ENCODE measurements around the gene DGKD. TPM values are rescaled to one million over a fixed set of nuclear protein-coding genes. Genes with fewer than 3 reads are reported as not detected.

The DGKD gene
- total and polyA plus RNA-seq, 10 of the 15 experiments (the other 5 are each of a cell fraction or from before 2014, with no cell fraction given) = 2.7 to 81.9 (median 27.0) TPM

DNA sequence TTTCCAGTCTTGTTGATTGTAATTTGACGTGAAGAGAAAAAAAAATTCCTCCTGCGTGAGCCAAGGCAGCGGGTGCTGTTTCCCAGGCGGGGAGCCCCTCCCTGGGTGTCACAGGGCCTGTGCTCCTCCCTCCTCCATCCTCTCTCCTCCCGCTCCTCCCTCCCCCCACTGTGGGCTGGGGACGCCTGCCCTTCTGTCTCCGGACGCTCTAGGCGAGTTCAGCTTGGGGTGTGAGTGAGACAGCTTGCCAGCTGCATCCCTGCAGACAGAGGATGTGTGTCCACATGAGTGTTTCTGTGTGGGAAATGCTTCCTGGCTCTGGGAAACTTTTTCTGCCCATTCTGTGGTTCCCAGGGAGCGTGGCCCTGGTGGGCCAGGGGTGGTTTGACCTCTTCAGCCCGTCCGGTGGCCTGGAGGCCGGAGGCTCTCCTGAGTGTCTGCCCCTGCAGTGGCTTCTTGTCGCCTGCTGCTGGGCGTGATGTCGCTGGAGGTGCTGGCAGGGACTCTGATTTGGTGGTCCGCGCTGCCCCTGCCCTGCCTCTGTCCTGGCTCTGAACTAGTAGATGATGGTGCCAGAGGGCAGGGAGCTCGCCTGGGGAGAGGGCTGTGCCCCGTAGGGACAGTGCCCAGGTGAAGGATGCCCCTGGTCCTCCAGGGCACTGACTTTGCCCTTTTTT is 115.9 kb downstream of the DGKD start (continued):
- TF ChIP-seq, protein P1, sequence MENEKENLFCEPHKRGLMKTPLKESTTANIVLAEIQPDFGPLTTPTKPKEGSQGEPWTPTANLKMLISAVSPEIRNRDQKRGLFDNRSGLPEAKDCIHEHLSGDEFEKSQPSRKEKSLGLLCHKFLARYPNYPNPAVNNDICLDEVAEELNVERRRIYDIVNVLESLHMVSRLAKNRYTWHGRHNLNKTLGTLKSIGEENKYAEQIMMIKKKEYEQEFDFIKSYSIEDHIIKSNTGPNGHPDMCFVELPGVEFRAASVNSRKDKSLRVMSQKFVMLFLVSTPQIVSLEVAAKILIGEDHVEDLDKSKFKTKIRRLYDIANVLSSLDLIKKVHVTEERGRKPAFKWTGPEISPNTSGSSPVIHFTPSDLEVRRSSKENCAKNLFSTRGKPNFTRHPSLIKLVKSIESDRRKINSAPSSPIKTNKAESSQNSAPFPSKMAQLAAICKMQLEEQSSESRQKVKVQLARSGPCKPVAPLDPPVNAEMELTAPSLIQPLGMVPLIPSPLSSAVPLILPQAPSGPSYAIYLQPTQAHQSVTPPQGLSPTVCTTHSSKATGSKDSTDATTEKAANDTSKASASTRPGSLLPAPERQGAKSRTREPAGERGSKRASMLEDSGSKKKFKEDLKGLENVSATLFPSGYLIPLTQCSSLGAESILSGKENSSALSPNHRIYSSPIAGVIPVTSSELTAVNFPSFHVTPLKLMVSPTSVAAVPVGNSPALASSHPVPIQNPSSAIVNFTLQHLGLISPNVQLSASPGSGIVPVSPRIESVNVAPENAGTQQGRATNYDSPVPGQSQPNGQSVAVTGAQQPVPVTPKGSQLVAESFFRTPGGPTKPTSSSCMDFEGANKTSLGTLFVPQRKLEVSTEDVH (IDR thresholded peaks at IDR 0.05; ENCODE audit: low read depth, partially characterized antibody) = no peak
- no peak for TF ChIP-seq ZNF622 (IDR thresholded peaks at IDR 0.05)
- TF ChIP-seq, protein P2, sequence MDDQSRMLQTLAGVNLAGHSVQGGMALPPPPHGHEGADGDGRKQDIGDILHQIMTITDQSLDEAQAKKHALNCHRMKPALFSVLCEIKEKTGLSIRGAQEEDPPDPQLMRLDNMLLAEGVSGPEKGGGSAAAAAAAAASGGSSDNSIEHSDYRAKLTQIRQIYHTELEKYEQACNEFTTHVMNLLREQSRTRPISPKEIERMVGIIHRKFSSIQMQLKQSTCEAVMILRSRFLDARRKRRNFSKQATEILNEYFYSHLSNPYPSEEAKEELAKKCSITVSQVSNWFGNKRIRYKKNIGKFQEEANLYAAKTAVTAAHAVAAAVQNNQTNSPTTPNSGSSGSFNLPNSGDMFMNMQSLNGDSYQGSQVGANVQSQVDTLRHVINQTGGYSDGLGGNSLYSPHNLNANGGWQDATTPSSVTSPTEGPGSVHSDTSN (IDR thresholded peaks at IDR 0.05; ENCODE audit: insufficient replicate concordance, low read depth, low read length) = no peak
- TF ChIP-seq, protein P3, sequence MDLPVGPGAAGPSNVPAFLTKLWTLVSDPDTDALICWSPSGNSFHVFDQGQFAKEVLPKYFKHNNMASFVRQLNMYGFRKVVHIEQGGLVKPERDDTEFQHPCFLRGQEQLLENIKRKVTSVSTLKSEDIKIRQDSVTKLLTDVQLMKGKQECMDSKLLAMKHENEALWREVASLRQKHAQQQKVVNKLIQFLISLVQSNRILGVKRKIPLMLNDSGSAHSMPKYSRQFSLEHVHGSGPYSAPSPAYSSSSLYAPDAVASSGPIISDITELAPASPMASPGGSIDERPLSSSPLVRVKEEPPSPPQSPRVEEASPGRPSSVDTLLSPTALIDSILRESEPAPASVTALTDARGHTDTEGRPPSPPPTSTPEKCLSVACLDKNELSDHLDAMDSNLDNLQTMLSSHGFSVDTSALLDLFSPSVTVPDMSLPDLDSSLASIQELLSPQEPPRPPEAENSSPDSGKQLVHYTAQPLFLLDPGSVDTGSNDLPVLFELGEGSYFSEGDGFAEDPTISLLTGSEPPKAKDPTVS (IDR thresholded peaks at IDR 0.05; ENCODE audit: low read depth, low read length) = no peak

DNA sequence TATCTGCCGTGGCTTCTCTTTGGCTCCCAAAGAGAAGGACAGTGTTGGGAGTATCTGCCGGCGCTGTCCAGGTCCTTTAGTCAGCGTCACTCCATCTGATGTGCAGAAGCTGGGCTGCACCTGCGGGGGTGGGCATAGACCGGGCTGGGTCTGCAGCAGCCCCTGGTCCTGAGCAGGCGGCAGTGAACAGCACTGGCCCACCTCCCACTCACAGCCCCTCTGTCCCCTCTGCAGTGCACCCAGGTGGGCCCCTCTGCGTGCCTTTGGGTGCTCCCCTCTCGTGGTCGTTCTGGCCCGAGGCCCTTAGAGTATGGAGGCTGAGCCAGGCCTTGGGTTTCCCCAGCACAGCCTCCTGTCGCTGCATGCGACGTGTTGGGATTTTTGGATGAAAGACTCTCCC is 116.5 kb downstream of the DGKD start:
- WGBS (ENCODE audit: insufficient coverage, insufficient replicate concordance, low lambda C conversion rate, missing lambda C conversion rate) = over 99% methylated on average over 14 of the region's 14 CpGs
- in situ Hi-C loops (cut with MboI) = no loop called here
- RAD21 ChIA-PET (ENCODE audit: unreplicated experiment) = no interaction called here
- no peak overlapping the region for H3K4me2 ChIP-seq (ENCODE audit: control insufficient read depth, insufficient read depth)
- no peaks in the 10 kb centered on the region for H3K79me2 ChIP-seq (ENCODE audit: control insufficient read depth, insufficient read depth, low read length)
- SMC1A ChIA-PET (ENCODE audit: uncharacterized antibody, unreplicated experiment) = no interaction called here
- FAIRE-seq (no peak), ATAC-seq (no peak), DNase-seq (ENCODE audit: low read depth, low spot score) (no peak)
- no peak overlapping the region for H3K4me3 ChIP-seq
- peaks cover 10 to 18% of the 10 kb centered on the region in 2 experiments; a peak in 3 of 4 replicates for H3K36me3 ChIP-seq (ENCODE audit: control insufficient read depth in 2 of 2, insufficient read depth in 2 of 2, low read length in 1 of 2)
- H3K9ac ChIP-seq (ENCODE audit: control insufficient read depth, insufficient read depth, low read length) = no peak overlapping the region
- POLR2A ChIA-PET = no interaction called here
- H4K20me1 ChIP-seq (ENCODE audit: control insufficient read depth, insufficient read depth) = no peaks in the 10 kb centered on the region
- CTCF ChIA-PET = no interaction called here
- intact Hi-C loops (cut with micrococcal nuclease; ENCODE audit: unreplicated experiment) = no loop called here
- no peak overlapping the region for H3K27ac ChIP-seq (ENCODE audit: control insufficient read depth, insufficient read depth)
- no peaks in the 10 kb centered on the region for H3K9me3 ChIP-seq (replicated peaks; ENCODE audit: control insufficient read depth, insufficient read depth, low read length)
- H3K27me3 ChIP-seq (replicated peaks in 1 of 2; ENCODE audit: control insufficient read depth in 2 of 2, insufficient read depth in 2 of 2, low read length in 1 of 2) = no peaks in the 10 kb centered on the region
- TF ChIP-seq, protein P4, sequence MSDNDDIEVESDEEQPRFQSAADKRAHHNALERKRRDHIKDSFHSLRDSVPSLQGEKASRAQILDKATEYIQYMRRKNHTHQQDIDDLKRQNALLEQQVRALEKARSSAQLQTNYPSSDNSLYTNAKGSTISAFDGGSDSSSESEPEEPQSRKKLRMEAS (IDR thresholded peaks at IDR 0.05; ENCODE audit: low read depth, low read length) = no peak
- TF ChIP-seq BMI1 (IDR thresholded peaks at IDR 0.05; ENCODE audit: borderline replicate concordance) = no peak
- TF ChIP-seq EZH2 (IDR thresholded peaks at IDR 0.05; ENCODE audit: borderline replicate concordance, control insufficient read depth, low read depth, low read length) = no peak
- TF ChIP-seq, protein P5, sequence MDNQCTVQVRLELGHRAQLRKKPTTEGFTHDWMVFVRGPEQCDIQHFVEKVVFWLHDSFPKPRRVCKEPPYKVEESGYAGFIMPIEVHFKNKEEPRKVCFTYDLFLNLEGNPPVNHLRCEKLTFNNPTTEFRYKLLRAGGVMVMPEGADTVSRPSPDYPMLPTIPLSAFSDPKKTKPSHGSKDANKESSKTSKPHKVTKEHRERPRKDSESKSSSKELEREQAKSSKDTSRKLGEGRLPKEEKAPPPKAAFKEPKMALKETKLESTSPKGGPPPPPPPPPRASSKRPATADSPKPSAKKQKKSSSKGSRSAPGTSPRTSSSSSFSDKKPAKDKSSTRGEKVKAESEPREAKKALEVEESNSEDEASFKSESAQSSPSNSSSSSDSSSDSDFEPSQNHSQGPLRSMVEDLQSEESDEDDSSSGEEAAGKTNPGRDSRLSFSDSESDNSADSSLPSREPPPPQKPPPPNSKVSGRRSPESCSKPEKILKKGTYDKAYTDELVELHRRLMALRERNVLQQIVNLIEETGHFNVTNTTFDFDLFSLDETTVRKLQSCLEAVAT (IDR thresholded peaks at IDR 0.05) = no peak
- no peak for TF ChIP-seq SRF (IDR thresholded peaks at IDR 0.05; ENCODE audit: low read depth in 2 of 2, low read length in 2 of 2)
- TF ChIP-seq NR2F1 (conservative IDR thresholded peaks at IDR 0.05) = no peak
- BruUV-seq (replicated peaks) = no TSS peak
- H2AFZ ChIP-seq (ENCODE audit: control insufficient read depth, low read depth, low read length) = no peak overlapping the region
- H3K4me1 ChIP-seq (ENCODE audit: control insufficient read depth, insufficient read depth, low read length) = no peaks in the 10 kb centered on the region
